ENCODE data around the gene DVL1. TPM values are rescaled to one million over a fixed set of nuclear protein-coding genes. Genes with fewer than 3 reads are reported as not detected.

Gene DVL1
- total RNA-seq, 2 donors from 2014 or later = 63.5 to 69.2 TPM

DNA sequence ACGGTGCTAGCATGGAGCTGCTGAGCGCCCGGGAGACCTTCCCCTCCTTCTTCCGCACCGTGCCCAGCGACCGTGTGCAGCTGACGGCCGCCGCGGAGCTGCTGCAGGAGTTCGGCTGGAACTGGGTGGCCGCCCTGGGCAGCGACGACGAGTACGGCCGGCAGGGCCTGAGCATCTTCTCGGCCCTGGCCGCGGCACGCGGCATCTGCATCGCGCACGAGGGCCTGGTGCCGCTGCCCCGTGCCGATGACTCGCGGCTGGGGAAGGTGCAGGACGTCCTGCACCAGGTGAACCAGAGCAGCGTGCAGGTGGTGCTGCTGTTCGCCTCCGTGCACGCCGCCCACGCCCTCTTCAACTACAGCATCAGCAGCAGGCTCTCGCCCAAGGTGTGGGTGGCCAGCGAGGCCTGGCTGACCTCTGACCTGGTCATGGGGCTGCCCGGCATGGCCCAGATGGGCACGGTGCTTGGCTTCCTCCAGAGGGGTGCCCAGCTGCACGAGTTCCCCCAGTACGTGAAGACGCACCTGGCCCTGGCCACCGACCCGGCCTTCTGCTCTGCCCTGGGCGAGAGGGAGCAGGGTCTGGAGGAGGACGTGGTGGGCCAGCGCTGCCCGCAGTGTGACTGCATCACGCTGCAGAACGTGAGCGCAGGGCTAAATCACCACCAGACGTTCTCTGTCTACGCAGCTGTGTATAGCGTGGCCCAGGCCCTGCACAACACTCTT is 17.0 kb downstream of the DVL1 start:
- no peak for DNase-seq
- ATAC-seq = no peak
- intact Hi-C loops (cut with DNase I) = no loop called here

DNA sequence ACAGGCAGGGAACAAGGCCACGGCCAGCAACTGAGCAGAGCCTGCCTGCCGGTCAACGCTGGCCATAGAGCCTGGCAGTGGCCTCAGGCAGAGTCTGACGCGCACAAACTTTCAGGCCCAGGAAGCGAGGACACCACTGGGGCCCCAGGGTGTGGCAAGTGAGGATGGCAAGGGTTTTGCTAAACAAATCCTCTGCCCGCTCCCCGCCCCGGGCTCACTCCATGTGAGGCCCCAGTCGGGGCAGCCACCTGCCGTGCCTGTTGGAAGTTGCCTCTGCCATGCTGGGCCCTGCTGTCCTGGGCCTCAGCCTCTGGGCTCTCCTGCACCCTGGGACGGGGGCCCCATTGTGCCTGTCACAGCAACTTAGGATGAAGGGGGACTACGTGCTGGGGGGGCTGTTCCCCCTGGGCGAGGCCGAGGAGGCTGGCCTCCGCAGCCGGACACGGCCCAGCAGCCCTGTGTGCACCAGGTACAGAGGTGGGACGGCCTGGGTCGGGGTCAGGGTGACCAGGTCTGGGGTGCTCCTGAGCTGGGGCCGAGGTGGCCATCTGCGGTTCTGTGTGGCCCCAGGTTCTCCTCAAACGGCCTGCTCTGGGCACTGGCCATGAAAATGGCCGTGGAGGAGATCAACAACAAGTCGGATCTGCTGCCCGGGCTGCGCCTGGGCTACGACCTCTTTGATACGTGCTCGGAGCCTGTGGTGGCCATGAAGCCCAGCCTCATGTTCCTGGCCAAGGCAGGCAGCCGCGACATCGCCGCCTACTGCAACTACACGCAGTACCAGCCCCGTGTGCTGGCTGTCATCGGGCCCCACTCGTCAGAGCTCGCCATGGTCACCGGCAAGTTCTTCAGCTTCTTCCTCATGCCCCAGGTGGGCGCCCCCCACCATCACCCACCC is 17.9 kb downstream of the DVL1 start, which contains the start of gene TAS1R3:
TSS of gene TAS1R3 (plus strand) at position 213 of the 898 bp plus-strand sequence. CDS start at position 279, 66 bp downstream.
- no peak for ATAC-seq
- intact Hi-C loops (cut with DNase I) = no loop called here
- DNase-seq = no peak

- ATAC-seq (no peak), DNase-seq (no peak)
- intact Hi-C loops (cut with DNase I) = no loop called here
Observed at GRCh38 chr1:1330366-1331067, 18.7 kb downstream of the DVL1 start.

DNA sequence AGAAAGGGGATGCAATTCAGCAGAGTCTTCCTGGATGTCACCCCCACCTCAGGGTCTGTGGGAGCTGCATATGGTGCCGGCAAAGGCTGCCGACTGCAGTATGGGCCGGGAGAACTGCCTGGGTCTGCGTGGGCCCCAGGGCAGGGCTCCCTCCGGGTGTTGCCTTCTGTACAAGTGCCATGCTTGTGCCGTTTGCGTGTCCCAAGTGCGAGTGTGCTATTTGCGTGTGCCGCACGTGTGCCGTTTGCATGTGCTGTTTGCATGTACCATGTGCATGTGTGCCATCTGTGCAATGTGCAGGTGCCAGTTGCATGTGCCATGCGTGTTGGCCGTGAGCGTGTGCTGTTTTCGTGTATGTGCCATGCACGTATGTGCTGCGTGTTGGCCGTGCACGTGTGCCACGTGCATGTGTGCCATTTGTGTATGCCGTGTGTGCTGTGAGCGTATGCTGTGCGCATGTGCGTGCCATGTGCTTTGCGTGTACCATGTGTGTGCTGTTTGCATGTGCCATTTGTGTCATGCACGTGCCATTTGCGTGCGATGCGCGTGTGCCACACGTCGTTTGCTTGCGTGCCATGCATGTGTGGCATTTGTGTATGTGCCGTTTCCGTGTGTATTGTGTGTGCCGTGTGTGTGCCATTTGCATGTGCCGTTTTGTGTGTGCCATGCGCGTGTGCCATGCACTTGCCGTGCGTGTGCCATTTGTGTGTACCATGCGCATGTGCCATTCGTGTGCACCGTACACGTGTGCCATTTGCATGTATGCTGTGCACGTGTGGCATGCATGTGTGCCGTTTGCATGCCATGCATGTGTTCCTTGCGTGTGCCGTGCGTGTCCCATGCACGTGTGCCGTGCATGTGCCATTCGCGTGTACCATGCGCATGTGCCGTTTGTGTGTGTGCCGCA is 19.7 kb downstream of the DVL1 start:
- DNase-seq = no peak
- intact Hi-C loops (cut with DNase I) = no loop called here
- no peak for ATAC-seq

- intact Hi-C loops (cut with DNase I) = no loop called here
- no peak for ATAC-seq
- no peak for DNase-seq
Observed at GRCh38 chr1:1328254-1328653, 21.0 kb downstream of the DVL1 start.

GRCh38 chr1:1327291-1327690 is 21.9 kb downstream of the DVL1 start:
- intact Hi-C loops (cut with DNase I) = no loop called here
- no peak for DNase-seq
- ATAC-seq = no peak

GRCh38 chr1:1326075-1326605 is 23.1 kb downstream of the DVL1 start:
- DNase-seq = no peak
- ATAC-seq = no peak
- intact Hi-C loops (cut with DNase I) = no loop called here

GRCh38 chr1:1325288-1326074 is 23.7 kb downstream of the DVL1 start:
- ATAC-seq = peak in 1 of 2 donors; percentile 38
- no peak for DNase-seq
- intact Hi-C loops (cut with DNase I) = no loop called here

DNA sequence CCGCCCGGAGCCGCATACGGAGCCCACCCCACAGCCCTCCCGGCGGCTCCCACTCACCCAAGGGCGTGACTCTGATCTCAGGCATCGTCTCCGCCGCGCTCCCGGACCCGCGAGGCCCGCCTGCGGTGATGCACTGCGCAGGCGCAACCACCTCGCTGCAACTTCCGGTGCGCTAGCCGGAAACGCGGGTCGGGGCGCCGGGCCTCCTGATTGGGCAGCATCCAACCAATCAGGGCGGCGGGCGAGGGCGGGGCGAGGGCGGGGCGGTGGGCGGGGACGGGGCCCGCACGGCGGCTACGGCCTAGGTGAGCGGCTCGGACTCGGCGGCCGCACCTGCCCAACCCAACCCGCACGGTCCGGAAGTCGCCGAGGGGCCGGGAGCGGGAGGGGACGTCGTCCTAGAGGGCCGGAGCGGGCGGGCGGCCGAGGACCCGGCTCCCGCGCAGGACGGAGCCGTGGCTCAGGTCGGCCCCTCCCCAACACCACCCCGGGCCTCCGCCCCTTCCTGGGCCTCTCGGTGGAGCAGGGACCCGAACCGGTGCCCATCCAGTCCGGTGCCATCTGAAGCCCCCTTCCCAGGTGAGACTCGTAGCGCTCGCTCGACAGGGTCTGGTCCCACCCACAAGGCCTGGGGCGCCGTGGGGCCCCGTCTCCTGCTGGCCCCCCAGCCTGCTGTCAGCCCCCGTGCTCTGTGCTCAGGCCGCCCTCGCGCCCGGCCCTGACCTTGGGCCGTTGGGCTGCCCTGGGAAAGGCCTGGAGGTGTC is 24.5 kb downstream of the DVL1 start, which contains the start of the genes CPTP and INTS11:
TSS of gene CPTP (plus strand) at position 279 of the 764 bp plus-strand sequence. CDS start 2,109 bp downstream, outside the sequence.
TSS of gene INTS11 (minus strand) at position 137 of the 764 bp plus-strand sequence. CDS start at position 85, 52 bp downstream.
- peak; percentile 87 to 93 for ATAC-seq
- peak; percentile 97 for DNase-seq
- intact Hi-C loops (cut with DNase I) = no loop called here

- ATAC-seq (no peak), DNase-seq (no peak)
- intact Hi-C loops (cut with DNase I) = no loop called here
Observed at GRCh38 chr1:1324084-1324523, 25.1 kb downstream of the DVL1 start.

DNA sequence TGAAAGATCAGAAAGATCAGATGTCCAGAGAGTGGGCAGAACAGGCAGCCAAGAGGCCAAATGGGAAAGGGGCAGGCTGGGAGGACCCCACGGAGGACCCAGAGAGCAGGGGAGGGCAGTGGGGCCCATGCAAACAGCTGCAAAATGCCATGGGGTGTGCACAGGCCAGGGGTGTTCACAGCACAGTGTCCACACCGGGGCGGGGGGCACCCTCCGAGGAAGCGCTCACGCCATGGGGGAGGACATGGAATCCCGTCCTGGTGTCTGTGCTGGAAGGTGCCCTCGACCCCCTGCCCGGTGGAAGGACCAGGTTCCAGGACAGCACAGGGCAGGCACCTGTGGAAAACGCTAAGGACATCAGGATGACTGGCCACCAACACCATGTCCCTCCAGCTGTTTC is 26.3 kb downstream of the DVL1 start:
- intact Hi-C loops (cut with DNase I) = no loop called here
- ATAC-seq = no peak
- no peak for DNase-seq

DNA sequence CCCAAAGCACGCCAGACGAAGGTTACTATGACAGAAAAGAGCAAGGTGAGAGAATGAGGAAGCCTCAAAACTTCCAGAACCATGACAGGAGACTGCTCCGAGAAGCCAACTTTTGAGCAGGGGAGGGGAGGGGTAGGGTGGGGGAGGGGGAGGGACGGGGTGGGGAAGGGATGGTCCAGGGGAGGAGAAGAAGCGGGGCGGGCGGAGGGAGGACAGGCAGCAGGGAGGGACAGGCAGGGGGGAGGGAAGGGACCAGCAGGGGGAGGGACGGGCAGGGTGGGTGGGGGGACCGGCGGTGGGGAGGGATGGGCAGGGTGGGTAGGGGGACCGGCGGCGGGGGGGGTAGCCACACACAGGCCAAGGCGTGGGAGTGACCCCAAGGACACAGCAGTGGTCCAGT is 26.8 kb downstream of the DVL1 start:
- DNase-seq = no peak
- ATAC-seq = no peak
- intact Hi-C loops (cut with DNase I) = no loop called here

GRCh38 chr1:1321477-1321876 is 27.7 kb downstream of the DVL1 start:
- intact Hi-C loops (cut with DNase I) = no loop called here
- no peak for ATAC-seq
- no peak for DNase-seq

DNA sequence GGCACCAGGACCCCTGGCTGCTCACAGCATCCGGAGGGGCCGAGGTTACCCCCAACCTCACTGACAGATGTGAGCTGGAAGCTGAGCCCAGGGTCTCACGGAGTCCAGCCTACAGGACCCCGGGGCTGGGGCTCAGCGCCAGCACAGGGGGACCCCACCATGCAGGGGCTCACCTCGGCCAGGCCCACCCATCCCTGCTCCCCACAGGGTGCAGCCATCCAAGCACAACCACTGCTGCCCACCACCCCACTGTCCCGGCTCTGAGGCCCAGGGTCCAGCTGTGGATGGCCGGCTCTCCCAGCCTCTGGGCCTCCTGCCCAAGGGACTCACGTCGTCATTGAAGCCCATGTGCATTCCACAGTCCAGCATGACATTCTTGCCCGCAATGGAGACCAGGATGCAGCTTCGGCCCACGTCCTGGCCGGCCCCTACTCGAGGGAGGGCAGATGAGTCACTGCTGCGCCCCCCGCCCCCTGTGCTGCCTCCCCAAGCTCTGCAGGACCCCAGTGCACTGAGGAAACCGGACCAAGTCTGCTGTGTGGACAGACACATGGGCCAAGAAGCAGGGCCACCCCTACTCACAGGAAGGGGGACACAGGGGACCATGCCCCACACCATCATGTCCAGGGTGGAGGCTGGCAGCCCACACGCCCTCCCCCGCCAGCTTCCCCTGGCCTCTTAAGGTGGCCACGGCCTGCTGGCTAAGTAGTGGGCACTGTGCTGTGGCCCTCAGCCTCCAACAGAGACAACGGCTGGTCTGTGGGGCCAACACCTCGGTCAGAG is 28.4 kb downstream of the DVL1 start:
- DNase-seq = no peak
- intact Hi-C loops (cut with DNase I) = no loop called here
- ATAC-seq = no peak

DNA sequence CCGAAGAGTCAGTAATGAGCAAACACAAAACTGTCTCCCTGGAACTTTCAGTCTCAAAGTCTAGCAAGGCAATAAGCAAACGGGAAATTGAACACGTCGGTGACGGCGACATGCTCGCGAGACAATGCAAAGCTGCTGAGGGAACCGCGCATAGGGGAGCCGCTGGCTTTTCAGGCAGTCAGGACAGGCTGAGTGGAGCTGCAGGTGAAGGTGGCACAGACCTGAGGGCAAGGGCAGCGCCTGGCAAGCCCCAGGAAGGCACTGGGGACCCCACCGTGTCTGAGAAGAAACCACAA is 29.6 kb downstream of the DVL1 start:
- intact Hi-C loops (cut with DNase I) = no loop called here
- DNase-seq (no peak), ATAC-seq (no peak)
